ENCODE results near the gene ABLIM1.

ABLIM1 gene

DNA sequence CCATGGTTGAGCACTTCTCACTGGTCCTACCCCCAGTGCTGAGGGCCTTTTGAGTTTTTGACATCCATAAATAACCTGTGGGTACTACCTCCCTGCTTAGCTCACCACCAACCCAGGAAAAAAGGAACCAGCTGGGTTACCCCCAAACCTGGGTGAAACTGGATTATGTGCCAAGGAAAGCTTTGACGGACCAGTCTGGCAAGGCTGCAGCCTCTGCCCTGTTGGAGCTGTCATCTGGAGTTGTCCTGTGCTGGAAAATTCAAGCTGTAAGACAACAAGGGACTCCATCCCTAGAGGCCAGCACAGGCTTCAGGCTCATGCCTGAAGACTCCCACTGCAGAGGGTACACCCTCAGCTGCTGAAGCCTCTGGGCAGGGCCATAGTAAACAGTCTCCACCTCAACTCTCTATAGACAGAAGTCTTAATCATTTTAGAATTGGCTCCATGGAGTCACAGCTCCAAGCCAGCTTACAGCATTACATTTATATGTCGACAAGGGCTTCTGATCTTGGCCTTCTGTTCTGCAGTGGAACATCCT, 138.2 kb downstream of the ABLIM1 start:
- TF ChIP-seq, protein P1, sequence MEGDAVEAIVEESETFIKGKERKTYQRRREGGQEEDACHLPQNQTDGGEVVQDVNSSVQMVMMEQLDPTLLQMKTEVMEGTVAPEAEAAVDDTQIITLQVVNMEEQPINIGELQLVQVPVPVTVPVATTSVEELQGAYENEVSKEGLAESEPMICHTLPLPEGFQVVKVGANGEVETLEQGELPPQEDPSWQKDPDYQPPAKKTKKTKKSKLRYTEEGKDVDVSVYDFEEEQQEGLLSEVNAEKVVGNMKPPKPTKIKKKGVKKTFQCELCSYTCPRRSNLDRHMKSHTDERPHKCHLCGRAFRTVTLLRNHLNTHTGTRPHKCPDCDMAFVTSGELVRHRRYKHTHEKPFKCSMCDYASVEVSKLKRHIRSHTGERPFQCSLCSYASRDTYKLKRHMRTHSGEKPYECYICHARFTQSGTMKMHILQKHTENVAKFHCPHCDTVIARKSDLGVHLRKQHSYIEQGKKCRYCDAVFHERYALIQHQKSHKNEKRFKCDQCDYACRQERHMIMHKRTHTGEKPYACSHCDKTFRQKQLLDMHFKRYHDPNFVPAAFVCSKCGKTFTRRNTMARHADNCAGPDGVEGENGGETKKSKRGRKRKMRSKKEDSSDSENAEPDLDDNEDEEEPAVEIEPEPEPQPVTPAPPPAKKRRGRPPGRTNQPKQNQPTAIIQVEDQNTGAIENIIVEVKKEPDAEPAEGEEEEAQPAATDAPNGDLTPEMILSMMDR (conservative IDR thresholded peaks at IDR 0.05; ENCODE audit: low read length), result no peak
- no peak overlapping the region for H3K4me3 ChIP-seq (ENCODE audit: low read length)
- no peak for DNase-seq (ENCODE audit: low read depth)

DNA sequence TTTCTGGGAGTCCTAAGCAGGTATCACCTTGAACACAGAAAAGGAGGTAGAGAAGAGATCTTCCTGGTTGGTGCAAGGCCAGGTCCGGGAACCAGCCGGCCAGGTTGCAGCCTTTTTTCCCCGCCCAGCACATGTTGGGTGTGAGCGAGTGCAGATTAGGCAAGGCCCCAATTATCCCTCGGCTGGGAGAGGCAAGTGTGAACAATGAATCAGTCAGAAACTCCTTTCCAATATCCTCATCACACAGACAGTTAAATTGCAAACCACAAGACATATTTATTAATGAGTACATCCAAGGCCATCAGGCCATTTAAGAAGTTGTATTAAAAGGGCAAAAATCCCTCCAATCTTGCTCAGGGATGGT, 138.8 kb downstream of the ABLIM1 start:
- TF ChIP-seq, protein P1 (conservative IDR thresholded peaks at IDR 0.05; ENCODE audit: low read length), result no peak
- no peak overlapping the region for H3K4me3 ChIP-seq (ENCODE audit: low read length)
- DNase-seq (ENCODE audit: low read depth), result no peak

DNA sequence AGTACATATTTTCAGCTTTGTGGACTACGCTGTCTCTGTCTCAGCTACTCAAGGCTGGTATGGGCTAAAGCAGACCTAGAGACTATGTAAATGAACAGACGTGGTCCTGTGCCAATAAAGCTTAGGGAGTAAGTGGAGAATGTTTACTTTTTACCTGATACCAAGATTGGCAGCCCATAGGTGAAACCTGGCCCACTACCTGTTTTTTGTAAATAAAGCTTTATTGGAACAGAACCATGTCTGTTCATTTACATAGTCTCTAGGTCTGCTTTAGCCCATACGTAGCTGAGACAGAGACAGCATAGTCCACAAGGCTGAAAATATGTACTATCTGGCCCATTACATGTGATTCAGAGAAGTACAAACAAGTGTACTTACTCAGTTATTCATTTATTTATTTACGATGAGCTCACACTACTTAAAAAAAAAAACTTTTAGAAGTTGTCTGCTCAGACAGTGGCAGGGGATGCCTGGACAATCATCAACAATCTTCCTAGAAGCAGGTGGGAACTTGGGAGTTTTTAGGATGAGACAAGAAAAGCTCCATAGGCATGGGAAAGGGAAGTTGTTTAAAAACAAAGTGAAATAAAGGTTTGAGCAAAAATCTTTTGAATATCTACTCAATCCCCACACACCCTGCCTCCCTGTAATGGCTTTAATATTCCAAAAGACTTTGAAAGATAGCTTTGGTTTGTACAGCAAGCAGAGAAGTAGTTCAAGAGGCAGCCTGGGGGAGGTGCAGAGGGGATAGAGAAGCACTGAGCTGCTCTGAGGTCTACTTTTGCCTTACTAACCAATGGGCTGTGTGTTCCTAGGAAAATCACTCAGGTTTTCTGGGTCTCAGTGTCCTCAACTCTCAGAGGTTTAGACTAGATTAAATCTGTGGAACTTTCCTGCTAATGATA, 139.4 kb downstream of the ABLIM1 start:
- H3K4me3 ChIP-seq (ENCODE audit: low read length), result no peak overlapping the region
- TF ChIP-seq, protein P1 (conservative IDR thresholded peaks at IDR 0.05; ENCODE audit: low read length), result no peak
- DNase-seq (ENCODE audit: low read depth), result no peak

DNA sequence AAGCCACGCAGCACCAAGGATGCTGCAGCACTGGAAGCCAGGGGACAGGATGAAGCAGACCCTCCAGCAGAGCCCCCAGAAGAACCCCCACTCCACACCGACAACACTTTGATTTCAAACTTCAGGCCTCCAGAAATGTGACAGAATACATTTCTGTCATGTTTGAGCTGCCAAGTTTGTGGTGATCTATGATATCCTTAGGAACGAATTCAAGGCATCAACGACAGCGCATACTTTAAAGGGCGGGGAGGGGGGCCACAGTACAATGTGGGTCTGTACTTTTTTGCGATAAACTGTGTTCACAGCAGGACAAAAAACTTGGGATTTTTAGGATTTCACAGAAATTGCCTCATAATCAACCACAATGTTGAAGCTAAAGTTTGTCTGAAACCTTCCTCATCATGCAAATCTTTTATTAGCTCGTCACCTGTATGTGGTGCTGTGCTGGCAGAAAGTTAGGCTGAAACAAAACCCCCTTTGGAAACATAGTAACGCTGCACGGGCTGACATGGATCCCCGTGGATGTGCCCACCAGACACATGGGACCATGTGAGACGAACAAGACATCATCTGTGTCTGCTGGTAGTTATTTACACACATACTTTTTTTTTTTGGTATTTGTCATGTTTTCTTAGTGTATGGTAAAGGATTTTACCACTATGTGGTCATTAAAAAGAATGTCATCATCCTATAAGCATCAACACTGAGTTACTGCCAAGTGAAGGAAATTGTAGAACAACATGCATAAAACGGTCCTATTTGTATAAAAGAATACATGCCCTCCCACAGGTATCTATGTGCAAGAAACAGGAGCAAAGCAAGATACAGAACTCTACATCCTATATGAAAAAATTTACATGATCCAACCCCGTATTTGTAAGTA, 140.5 kb downstream of the ABLIM1 start:
- H3K4me3 ChIP-seq (ENCODE audit: low read length), result no peak overlapping the region

DNA sequence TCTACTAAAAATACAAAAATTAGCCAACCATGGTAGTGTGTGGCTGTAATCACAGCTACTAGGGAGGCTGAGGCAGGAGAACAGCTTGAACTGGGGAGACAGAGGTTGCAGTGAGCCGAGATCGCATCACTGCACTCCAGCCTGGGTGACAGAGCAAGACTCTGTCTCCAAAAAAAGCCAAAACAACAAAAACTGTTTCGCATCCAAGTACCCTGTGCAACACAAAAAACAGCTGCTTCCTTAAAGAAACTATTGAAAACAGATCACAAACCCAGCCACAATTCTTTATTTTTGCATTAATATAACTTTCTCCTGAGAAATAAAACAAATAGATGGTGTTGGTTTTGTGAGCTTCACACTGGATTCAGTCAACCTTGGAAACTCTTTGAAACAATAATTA, 141.7 kb downstream of the ABLIM1 start:
- H3K4me3 ChIP-seq (ENCODE audit: low read length), result no peak overlapping the region
- TF ChIP-seq, protein P1 (conservative IDR thresholded peaks at IDR 0.05; ENCODE audit: low read length), result no peak
- no peak for DNase-seq (ENCODE audit: low read depth)

More for the DNA sequence above, 140.5 kb downstream of the ABLIM1 start:
- TF ChIP-seq, protein P1 (conservative IDR thresholded peaks at IDR 0.05; ENCODE audit: low read length), result no peak
- DNase-seq (ENCODE audit: low read depth), result no peak

DNA sequence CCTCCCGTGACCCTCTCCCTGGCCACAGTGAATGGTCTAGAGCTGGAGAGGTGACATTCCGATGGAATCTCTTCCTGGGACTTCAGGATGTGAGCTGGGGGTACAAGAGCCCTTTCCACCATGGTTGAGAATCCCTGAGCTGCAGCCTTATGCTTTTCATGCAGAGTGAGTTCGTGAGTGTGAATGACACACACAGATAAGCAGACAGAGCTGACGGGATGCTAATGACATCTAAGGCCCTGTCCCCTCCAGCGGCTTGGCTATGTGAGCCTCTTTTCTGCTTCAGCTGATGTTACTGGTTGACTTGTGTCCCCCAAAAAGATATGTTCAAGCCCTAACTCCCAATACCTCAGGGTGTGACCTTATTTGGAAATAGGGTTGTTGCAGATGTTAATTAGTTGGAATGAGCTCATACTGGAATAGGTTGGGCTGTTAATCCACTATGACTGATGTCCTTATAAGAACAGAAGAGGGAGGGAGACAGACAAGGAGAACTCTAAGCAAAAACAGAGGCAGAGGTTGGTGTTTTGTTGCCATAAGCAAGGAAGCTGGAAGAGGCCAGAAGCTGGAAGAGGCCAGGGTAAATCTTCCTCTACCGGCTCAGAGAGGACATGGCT, 142.7 kb downstream of the ABLIM1 start:
- DNase-seq (ENCODE audit: low read depth), result no peak
- H3K4me3 ChIP-seq (ENCODE audit: low read length), result no peak overlapping the region
- TF ChIP-seq, protein P1 (conservative IDR thresholded peaks at IDR 0.05; ENCODE audit: low read length), result no peak

All from AG10803 (cell line).